Measurements from ENCODE around the gene TMEM178B. TPM values are rescaled to one million over a fixed set of nuclear protein-coding genes. Genes with fewer than 3 reads are reported as not detected.

The TMEM178B gene
- total and polyA plus RNA-seq, 9 of the 15 experiments (the other 6 are each of a cell fraction or from before 2014, with no cell fraction given): under 0.01 to 0.03 (median 0.01) TPM; not detected in 5

DNA sequence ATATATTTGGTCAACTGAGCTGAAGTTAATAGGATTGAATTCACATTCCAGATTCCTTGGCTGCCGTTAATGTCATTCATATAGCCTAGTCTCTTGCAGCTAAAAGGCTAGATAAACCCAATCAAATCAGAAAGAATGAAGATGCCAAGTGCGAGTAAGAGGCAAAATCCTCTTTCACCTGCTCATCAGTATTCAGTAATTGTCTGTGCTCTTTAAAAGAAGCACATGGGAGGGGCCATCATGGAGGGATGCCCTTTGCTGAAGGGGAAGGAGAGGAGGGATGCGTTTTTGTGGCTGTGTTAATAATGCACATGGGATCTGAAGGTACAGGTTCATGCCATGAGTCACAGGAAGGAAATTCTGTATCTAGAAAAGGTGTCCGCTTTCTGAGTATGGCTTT, 232.2 kb downstream of the TMEM178B start:
- H2AFZ ChIP-seq (ENCODE audit: low read depth, low read length): no peak overlapping the region
- no peaks in the 10 kb centered on the region for H3K79me2 ChIP-seq (ENCODE audit: control insufficient read depth, insufficient read depth, low read length)
- ChIA-PET CTCF (ENCODE audit: low intra/inter-chr PET ratio) (no interaction called here), POLR2A (interaction anchor here (1.2 kb wide), 1 partner anchor 1806 kb away, joined by 3 read pairs; no protein-coding TSS in a partner anchor)
- no peak overlapping the region for H3K27ac ChIP-seq (ENCODE audit: extremely low read depth, low read depth, low read length)
- H3K36me3 ChIP-seq (ENCODE audit: control insufficient read depth, insufficient read depth, low read length): no peaks in the 10 kb centered on the region
- DNase-seq (ENCODE audit: extremely low read depth in 1 of 4, low spot score in 3 of 4) (no peak), ATAC-seq (no peak), FAIRE-seq (no peak)
- H3K4me1 ChIP-seq (replicated peaks in 1 of 2; ENCODE audit: control insufficient read depth in 2 of 2, insufficient read depth in 2 of 2, low read length in 2 of 2): no peaks in the 10 kb centered on the region
- no peaks in the 10 kb centered on the region for H3K27me3 ChIP-seq (ENCODE audit: control insufficient read depth in 2 of 2, insufficient read depth in 2 of 2, low read length in 2 of 2)
- BruUV-seq (replicated peaks): no TSS peak
- TF ChIP-seq SMARCA4 (IDR thresholded peaks at IDR 0.05) (no peak), ZSCAN29 (IDR thresholded peaks at IDR 0.05) (no peak), ZEB2 (IDR thresholded peaks at IDR 0.05) (no peak), ADNP (tag; IDR thresholded peaks at IDR 0.05) (no peak), POLR2H (tag; IDR thresholded peaks at IDR 0.05; ENCODE audit: low read depth) (no peak), SAP30 (IDR thresholded peaks at IDR 0.05; ENCODE audit: borderline replicate concordance, insufficient read depth, low read depth, low read length, poor library complexity, severe bottlenecking) (no peak), BMI1 (IDR thresholded peaks at IDR 0.05; ENCODE audit: low read length) (no peak), ETV6 (IDR thresholded peaks at IDR 0.05; ENCODE audit: borderline replicate concordance in 1 of 2, low read depth in 2 of 2, low read length in 1 of 2) (no peak), ETV6 (CRISPR knock-in tag; IDR thresholded peaks at IDR 0.05; ENCODE audit: borderline replicate concordance) (no peak), MTF1 (CRISPR knock-in tag; IDR thresholded peaks at IDR 0.05; ENCODE audit: borderline replicate concordance) (no peak)
- TF ChIP-seq, protein P1, sequence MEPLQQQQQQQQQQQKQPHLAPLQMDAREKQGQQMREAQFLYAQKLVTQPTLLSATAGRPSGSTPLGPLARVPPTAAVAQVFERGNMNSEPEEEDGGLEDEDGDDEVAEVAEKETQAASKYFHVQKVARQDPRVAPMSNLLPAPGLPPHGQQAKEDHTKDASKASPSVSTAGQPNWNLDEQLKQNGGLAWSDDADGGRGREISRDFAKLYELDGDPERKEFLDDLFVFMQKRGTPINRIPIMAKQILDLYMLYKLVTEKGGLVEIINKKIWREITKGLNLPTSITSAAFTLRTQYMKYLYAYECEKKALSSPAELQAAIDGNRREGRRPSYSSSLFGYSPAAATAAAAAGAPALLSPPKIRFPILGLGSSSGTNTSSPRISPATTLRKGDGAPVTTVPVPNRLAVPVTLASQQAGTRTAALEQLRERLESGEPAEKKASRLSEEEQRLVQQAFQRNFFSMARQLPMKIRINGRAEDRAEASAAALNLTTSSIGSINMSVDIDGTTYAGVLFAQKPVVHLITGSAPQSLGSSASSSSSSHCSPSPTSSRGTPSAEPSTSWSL (CRISPR knock-in tag; IDR thresholded peaks at IDR 0.05; ENCODE audit: borderline replicate concordance): no peak
- TF ChIP-seq, protein P2, sequence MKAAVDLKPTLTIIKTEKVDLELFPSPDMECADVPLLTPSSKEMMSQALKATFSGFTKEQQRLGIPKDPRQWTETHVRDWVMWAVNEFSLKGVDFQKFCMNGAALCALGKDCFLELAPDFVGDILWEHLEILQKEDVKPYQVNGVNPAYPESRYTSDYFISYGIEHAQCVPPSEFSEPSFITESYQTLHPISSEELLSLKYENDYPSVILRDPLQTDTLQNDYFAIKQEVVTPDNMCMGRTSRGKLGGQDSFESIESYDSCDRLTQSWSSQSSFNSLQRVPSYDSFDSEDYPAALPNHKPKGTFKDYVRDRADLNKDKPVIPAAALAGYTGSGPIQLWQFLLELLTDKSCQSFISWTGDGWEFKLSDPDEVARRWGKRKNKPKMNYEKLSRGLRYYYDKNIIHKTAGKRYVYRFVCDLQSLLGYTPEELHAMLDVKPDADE (conservative IDR thresholded peaks at IDR 0.05; ENCODE audit: control insufficient read depth, low read depth, low read length): no peak
- TF ChIP-seq, protein P3, sequence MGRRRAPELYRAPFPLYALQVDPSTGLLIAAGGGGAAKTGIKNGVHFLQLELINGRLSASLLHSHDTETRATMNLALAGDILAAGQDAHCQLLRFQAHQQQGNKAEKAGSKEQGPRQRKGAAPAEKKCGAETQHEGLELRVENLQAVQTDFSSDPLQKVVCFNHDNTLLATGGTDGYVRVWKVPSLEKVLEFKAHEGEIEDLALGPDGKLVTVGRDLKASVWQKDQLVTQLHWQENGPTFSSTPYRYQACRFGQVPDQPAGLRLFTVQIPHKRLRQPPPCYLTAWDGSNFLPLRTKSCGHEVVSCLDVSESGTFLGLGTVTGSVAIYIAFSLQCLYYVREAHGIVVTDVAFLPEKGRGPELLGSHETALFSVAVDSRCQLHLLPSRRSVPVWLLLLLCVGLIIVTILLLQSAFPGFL (CRISPR knock-in tag; IDR thresholded peaks at IDR 0.05): no peak
- TF ChIP-seq, protein P4, sequence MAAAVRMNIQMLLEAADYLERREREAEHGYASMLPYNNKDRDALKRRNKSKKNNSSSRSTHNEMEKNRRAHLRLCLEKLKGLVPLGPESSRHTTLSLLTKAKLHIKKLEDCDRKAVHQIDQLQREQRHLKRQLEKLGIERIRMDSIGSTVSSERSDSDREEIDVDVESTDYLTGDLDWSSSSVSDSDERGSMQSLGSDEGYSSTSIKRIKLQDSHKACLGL (CRISPR knock-in tag; IDR thresholded peaks at IDR 0.05; ENCODE audit: borderline replicate concordance, poor library complexity, severe bottlenecking): no peak
- TF ChIP-seq, protein P5, sequence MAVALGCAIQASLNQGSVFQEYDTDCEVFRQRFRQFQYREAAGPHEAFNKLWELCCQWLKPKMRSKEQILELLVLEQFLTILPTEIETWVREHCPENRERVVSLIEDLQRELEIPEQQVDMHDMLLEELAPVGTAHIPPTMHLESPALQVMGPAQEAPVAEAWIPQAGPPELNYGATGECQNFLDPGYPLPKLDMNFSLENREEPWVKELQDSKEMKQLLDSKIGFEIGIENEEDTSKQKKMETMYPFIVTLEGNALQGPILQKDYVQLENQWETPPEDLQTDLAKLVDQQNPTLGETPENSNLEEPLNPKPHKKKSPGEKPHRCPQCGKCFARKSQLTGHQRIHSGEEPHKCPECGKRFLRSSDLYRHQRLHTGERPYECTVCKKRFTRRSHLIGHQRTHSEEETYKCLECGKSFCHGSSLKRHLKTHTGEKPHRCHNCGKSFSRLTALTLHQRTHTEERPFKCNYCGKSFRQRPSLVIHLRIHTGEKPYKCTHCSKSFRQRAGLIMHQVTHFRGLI (CRISPR knock-in tag; IDR thresholded peaks at IDR 0.05): no peak
- TF ChIP-seq, protein P6, sequence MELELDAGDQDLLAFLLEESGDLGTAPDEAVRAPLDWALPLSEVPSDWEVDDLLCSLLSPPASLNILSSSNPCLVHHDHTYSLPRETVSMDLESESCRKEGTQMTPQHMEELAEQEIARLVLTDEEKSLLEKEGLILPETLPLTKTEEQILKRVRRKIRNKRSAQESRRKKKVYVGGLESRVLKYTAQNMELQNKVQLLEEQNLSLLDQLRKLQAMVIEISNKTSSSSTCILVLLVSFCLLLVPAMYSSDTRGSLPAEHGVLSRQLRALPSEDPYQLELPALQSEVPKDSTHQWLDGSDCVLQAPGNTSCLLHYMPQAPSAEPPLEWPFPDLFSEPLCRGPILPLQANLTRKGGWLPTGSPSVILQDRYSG (tag; conservative IDR thresholded peaks at IDR 0.05; ENCODE audit: low read depth): no peak
- no peaks in the 10 kb centered on the region for H3K9me1 ChIP-seq (ENCODE audit: control insufficient read depth, insufficient read depth, low read length)
- intact Hi-C loops (cut with micrococcal nuclease): no loop called here
- no peaks in the 10 kb centered on the region for H3K9me3 ChIP-seq (replicated peaks; ENCODE audit: control insufficient read depth, insufficient read depth, low read depth, low read length)
- H3K4me3 ChIP-seq: no peak overlapping the region
- H4K20me1 ChIP-seq (replicated peaks; ENCODE audit: control insufficient read depth, insufficient read depth, low read length): no peaks in the 10 kb centered on the region
- 2% methylated on average over 4 of the region's 4 CpGs for WGBS (ENCODE audit: insufficient coverage, low coverage, missing lambda C conversion rate)
- in situ Hi-C loops (cut with MboI): no loop called here
- no peak overlapping the region for H3K9ac ChIP-seq (ENCODE audit: insufficient read depth in 1 of 2, low read depth in 2 of 2, low read length in 2 of 2)
- H3K4me2 ChIP-seq (ENCODE audit: insufficient read depth, low read length): no peak overlapping the region
